HG02759 (cell line): ENCODE data around the gene PPP1R15A.
"Not testable (repeated sequence)": the region's sequence is repeated elsewhere in the genome, so short reads cannot be mapped to it uniquely, and the experiment has no call there.

Experiments
- ATAC-seq: cut with Tn5 transposase; IDR thresholded peaks from one replicate; pipeline ENCODE4 v1.9.1; 2021; ENCODE audit warnings: mild to moderate bottlenecking, moderate library complexity; ENCODE audit not compliant: unreplicated experiment

The PPP1R15A gene

DNA sequence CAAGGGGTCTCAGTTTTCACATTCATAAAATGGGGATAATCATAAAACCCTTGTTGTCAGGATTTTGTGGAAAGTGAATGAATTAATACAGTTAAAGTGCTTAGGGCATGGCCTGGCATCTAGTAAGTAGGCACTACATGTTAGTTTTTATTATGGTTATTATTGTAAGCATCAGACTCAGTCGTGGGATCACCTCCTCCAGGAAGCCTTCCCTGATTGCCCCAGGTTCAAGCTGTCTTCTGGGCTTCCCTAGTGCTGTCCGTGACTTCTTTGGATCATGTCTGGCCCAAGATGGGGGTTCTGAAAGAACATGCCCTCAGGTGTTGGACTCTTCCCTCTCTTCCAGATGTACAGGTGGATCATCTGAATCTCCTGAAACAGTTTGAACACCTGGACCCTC lies 38.6 kb downstream of the PPP1R15A start:
- ATAC-seq, result no peak

DNA sequence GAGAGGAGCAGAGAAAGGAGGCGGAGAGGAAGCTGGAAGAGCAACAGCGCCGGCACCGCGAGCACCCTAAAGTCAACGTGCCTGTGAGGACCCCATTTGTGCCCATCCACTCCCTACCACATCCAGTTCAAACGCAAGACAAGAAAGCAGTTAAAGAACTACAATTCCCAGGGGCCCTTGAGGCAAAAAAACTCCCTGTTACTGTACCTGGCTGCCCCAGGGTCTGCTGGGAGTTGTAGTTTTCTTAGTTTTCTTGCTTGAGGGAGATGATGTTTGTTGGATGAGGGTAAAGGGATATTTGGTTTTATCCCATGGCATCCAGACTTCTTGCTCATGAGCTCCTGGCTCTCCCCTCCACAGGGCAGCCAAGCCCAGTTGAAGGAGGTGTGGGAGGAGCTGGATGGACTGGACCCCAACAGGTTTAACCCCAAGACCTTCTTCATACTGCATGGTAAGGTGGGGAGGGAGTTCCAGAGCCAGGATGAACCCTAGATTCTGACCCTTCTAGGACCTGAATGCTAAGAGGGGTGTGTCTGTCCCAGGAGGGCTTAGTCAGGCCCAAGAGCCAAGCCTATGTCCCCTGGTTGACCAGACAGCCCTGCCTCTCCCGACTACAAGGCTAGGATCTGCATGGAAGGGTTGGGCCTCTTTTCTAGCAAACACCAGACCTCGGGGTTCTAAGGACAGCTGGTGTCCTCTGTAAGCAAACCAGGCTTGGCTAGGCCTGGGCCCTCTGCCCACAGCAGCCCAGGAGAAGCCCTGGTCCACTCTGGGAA lies 41.1 kb downstream of the PPP1R15A start:
- ATAC-seq, result no peak

DNA sequence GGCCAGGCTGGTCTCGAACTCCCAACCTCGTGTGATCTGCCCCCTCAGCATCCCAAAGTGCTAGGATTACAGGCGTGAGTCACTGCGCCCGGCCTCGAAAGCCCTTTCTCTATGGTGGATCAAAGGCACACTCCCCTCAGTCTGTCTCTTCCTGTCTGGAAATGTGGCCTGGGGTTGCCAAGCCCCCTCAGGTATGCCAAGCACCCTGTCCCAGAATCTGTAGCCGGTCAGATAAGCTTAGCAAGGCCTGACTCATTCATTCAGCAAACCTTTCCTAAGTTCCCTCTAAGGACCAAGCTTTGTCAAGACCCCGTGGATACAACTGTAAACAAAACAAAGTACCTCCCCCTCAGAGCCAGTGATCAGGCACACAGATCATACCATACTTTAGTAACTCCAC lies 42.0 kb downstream of the PPP1R15A start:
- no peak for ATAC-seq

DNA sequence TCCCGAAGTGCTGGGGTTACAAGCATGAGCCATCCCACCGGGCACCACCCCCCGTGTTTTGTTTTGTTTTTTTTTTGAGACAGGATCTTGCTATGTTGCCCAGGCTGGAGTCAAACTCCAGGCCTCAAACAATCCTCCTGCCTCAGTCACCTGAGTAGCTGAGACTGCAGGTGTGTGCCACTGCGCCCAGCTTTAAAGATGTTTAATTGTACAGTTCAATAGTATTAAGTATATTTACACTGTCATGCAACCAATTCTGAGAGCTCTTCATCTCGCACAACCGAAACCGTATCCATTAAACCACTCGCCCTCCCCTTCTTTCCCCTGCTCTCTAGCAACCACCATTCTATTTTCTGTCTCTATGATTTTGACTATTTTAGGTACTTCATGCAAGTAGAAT lies 43.5 kb downstream of the PPP1R15A start:
- ATAC-seq, result no peak

DNA sequence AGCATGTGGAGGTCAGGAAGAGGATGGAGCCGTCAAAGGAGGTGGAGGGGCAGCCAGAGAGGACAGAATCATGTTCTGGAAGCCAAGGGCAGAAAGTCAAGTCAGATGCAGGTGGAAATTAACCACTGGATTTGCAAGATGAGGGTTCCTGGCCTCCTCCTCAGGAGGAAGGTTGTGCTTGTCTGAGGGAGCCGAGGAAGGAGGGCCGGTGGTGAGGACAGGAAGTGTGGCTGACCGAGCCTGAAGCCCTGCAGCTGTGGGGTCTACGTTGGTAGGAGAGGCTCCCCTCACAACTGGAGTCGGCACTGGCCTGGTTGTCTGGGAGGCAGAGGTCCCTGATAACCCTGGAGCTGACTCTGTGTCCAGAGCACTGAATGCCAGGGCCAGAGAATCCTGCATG lies 45.9 kb downstream of the PPP1R15A start:
- no peak for ATAC-seq

DNA sequence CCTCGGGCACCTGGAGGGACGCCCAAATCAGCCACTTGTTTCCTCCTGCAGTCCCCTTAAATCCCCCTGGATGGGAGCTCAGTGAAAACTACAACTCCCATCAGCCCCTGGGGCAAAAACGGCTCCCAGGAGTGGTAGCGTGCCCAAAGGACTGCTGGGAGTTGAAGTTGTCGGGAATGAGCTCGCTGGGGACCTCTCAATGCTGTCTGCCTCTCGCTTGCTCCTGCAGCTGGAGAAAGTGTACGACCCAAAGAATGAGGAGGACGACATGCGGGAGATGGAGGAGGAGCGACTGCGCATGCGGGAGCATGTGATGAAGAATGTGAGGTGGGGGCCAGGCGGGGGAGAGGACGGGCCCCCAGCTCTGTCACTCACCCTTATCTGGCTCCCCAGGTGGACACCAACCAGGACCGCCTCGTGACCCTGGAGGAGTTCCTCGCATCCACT lies 46.6 kb downstream of the PPP1R15A start:
- no peak for ATAC-seq

DNA sequence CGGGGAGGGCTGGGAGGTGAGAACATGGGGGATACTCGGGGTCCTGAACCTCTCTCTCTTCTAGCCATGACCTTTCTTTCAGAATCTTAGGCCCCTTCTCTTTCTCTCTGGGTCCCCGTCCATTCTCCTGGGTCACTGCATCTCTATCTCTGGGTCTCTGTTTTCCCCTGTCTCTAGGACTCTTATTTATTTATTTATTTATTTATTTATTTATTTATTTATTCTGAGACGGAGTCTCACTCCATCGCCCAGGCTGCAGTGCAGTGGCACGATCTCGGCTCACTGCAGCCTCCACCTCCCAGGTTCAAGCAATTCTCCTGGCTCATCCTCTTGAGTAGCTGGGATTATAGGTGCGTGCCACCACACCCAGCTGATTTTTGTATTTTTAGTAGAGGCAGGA lies 47.0 kb downstream of the PPP1R15A start:
- ATAC-seq, result not testable (repeated sequence)

DNA sequence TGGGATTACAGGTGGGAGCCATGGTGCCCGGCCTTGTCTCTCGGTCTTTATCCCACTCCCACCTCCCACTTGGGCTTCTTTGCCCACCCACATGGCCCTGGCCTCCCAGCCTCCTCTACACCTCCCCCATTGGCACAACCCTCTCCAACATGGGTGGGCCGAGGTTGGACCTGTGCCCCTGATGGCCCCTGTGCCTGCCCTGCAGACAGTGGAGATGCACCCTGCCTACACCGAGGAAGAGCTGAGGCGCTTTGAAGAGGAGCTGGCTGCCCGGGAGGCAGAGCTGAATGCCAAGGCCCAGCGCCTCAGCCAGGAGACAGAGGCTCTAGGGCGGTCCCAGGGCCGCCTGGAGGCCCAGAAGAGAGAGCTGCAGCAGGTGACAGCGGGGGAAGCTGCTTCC lies 48.7 kb downstream of the PPP1R15A start:
- no peak for ATAC-seq

DNA sequence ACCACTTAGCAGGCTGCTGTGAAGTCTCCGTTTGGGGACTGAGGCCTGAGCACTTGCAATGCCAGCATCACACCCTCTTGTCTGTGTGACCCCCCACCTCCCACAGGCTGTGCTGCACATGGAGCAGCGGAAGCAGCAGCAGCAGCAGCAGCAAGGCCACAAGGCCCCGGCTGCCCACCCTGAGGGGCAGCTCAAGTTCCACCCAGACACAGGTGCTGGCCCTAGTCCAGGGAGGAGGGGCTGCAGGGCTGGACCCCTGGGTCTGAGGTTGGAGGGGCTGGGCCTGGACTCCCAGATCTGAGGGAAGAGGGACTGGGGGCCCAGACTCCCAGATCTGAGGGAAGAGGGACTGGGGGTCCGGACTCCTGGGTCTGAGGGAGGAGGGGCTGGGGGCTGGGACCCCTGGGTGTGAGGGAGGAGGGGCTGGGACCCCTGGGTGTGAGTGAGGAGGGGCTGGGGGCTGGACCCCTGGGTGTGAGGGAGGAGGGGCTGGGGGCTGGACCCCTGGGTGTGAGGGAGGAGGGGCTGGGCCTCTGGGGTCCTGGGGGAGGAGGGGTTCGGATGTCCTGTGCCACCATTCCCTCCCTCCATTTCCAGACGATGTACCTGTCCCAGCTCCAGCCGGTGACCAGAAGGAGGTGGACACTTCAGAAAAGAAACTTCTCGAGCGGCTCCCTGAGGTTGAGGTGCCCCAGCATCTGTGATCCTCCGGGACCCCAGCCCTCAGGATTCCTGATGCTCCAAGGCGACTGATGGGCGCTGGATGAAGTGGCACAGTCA lies 49.7 kb downstream of the PPP1R15A start:
- no peak for ATAC-seq

DNA sequence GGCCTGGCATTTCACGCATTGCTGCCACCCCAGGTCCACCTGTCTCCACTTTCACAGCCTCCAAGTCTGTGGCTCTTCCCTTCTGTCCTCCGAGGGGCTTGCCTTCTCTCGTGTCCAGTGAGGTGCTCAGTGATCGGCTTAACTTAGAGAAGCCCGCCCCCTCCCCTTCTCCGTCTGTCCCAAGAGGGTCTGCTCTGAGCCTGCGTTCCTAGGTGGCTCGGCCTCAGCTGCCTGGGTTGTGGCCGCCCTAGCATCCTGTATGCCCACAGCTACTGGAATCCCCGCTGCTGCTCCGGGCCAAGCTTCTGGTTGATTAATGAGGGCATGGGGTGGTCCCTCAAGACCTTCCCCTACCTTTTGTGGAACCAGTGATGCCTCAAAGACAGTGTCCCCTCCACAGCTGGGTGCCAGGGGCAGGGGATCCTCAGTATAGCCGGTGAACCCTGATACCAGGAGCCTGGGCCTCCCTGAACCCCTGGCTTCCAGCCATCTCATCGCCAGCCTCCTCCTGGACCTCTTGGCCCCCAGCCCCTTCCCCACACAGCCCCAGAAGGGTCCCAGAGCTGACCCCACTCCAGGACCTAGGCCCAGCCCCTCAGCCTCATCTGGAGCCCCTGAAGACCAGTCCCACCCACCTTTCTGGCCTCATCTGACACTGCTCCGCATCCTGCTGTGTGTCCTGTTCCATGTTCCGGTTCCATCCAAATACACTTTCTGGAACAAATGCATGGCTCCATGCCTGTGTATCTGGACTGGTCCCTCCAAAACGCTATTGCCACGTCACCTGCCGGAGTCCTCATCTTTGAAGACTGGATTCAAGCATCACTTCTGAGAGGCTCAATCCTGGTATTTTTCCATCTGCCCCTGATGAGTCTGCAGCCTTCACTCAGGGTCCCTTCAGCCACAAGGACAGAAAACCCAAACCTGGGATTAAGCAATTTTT lies 50.6 kb downstream of the PPP1R15A start:
- ATAC-seq, result no peak

DNA sequence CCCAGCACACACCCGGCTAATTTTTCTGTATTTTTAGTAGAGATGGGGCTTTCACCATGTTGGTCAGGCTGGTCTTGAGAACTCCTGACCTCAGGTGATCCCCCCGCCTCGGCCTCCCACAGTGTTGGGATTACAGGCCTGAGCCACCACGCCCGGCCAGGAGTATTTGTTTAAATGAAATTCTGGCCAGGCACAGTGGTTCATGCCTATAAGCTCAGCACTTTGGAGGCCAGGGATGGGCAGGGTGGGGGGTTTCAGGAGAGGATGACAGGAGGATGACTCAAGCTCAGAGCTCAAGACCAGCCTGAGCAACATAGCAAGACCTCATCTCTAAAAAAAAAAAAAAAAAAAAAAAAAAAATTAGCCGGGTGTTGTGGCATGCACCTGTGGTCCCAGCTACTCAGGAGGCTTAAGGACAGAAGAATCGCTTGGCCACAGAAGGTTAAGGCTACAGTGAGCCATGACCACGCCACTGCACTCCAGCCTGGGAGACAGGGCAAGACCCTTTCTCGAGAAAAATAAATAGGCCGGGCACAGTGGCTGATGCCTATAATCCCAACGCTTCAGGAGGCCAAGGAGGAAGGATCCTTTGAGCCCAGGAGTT lies 53.1 kb downstream of the PPP1R15A start:
- no peak for ATAC-seq
